GM18951 (cell line): ENCODE results near the gene PANK3.
"Not testable (repeated sequence)": the region's sequence is repeated elsewhere in the genome, so short reads cannot be mapped to it uniquely, and the experiment has no call there.

Source experiments
- POLR2A ChIP-seq: IDR thresholded peaks from 4 replicates; pipeline ENCODE4 v1.6.1; 2011; ENCODE audit warnings: mild to moderate bottlenecking; ENCODE audit not compliant: insufficient read length, insufficient read depth; ENCODE audit errors: extremely low read depth
- in situ Hi-C: fragments of 300-500 bp; cut with MboI; formaldehyde crosslinking; loops from one replicate; pipeline ENCODE4 v1.12.0; 2022; ENCODE audit warnings: low sequenced_read_pairs, mixed read lengths, inconsistent platforms; ENCODE audit not compliant: unreplicated experiment

The PANK3 gene

GRCh38 chr5:168552146-168552545 is 27.0 kb downstream of the PANK3 start:
- in situ Hi-C loops: no loop called here
- TF ChIP-seq POLR2A: no peak

- in situ Hi-C loops: no loop called here
- no peak for TF ChIP-seq POLR2A
Observed at GRCh38 chr5:168550656-168551055, 28.5 kb downstream of the PANK3 start.

GRCh38 chr5:168549554-168549953 is 29.6 kb downstream of the PANK3 start:
- in situ Hi-C loops: no loop called here

GRCh38 chr5:168537176-168537575 is 42.0 kb downstream of the PANK3 start:
- no peak for TF ChIP-seq POLR2A
- in situ Hi-C loops: no loop called here

More at GRCh38 chr5:168549554-168549953, 29.6 kb downstream of the PANK3 start:
- TF ChIP-seq POLR2A: no peak

- in situ Hi-C loops: not testable (repeated sequence)
Observed at GRCh38 chr5:168534351-168534750, 44.8 kb downstream of the PANK3 start.

- TF ChIP-seq POLR2A: no peak
- in situ Hi-C loops: no loop called here
Observed at GRCh38 chr5:168531987-168532864, 46.9 kb downstream of the PANK3 start.

GRCh38 chr5:168531191-168531590 is 48.0 kb downstream of the PANK3 start:
- TF ChIP-seq POLR2A: no peak
- in situ Hi-C loops: no loop called here

GRCh38 chr5:168530621-168531150 is 48.5 kb downstream of the PANK3 start:
- no peak for TF ChIP-seq POLR2A
- in situ Hi-C loops: no loop called here

GRCh38 chr5:168529374-168530234 is 49.6 kb downstream of the PANK3 start:
- no peak for TF ChIP-seq POLR2A
- in situ Hi-C loops: no loop called here

GRCh38 chr5:168528521-168529373 is 50.4 kb downstream of the PANK3 start, which contains the start of gene FBLL1:
Gene FBLL1, plus strand, starts transcription at chr5:168529305. Its CDS starts 200 bp downstream, at chr5:168529505.
- in situ Hi-C loops: no loop called here
- TF ChIP-seq POLR2A: no peak

- TF ChIP-seq POLR2A: no peak
- in situ Hi-C loops: no loop called here
Observed at GRCh38 chr5:168527756-168528295, 51.3 kb downstream of the PANK3 start.

GRCh38 chr5:168525856-168526255 is 53.3 kb downstream of the PANK3 start:
- in situ Hi-C loops: no loop called here
- TF ChIP-seq POLR2A: no peak
